GM18519 (cell line): Measurements from ENCODE around the gene SMYD3.
"Not testable (repeated sequence)": the region's sequence is repeated elsewhere in the genome, so short reads cannot be mapped to it uniquely, and the experiment has no call there.

Source experiments
- ATAC-seq: cut with Tn5 transposase; IDR thresholded peaks from one replicate; pipeline ENCODE4 v1.9.1; 2021; ENCODE audit warnings: mild to moderate bottlenecking, moderate library complexity; ENCODE audit not compliant: unreplicated experiment, low FRiP score

SMYD3 gene

DNA sequence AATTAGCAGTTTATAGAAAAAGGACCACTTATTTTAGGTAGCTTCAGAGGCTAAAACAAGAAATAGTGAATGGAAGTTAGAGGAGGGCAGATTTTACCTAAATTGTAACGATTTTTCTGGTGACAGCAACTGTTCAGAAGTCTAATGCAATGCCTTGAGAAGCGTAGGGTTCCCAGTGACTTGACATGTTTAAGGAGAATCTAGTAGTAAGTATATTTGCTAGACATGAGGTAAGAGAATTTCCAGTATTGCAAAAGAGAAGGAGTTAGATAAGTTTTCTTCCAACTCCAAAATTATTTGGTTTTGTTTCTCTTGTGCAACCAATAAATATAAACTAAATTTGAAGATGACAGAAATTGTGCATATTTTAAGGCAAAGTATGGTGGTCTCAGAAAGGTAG lies 140.0 kb downstream of the SMYD3 start:
- no peak for ATAC-seq

DNA sequence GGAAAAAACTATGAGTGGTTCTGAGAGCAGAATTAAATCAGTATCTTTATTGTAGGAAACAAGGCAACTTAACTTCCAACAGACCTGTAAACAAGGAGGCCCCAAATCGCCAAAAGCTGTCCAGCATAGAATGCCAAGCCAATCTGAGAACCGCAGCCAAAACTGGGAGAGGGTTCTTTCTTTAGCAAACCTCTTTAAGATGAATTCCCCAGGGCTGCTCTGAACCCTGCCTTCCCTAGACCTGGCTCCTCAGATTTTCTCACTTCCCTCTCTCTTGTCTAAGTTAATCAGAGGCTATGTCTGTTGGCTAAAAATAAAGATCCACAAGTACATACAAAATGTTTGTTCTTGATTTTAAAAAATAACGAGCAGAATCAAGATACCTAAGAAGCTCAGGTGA lies 141.4 kb downstream of the SMYD3 start:
- ATAC-seq = no peak

DNA sequence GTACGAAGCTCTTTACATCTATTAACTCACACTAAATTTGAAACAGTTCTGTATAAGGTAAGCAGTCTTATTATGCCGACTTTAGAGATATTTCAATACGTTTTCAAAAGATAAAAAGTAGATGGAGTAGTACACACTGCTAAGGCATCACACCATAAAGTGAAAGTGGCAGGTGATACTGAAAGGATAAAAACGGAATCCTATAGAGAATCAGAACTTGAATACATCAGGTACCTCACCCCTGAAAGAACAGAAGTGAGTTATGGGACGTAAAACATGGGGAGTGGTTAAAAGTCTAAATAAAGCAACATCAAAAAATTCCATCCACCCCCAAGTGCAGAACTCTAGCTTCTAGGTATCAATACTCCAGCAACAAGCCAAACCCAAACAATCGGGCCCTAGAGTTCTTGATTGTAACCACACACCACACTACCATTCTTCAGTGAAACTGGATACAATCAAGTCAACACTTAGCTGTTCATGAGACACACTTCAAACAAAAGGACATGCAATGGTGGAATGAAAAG lies 142.6 kb downstream of the SMYD3 start:
- ATAC-seq = peak; percentile 87

DNA sequence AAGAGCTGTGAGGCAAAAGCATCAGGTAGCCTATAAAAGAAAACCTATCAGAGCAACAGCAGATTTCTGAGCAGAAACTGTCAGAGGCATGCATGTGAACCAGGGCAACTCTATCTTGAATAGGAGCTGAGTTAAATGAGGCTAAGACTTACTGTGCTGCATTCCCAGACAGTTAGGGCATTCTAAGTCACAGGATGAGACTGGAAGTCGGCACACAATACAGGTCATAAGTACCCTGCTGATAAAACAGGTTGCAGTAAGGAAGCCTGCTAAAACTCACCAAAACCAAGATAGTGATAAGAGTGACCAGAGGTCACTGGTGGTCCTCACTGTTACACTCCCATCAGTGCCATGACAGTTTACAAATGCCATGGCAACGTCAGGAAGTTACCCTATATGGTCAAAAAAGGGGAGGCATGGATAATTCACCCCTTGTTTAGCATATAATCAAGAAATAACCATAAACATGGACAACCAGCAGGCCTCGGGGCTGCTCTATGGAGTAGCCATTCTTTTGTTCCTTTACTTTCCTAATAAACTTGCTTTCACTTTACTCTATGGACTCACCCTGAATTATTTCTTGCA lies 150.0 kb downstream of the SMYD3 start:
- not testable (repeated sequence) for ATAC-seq

DNA sequence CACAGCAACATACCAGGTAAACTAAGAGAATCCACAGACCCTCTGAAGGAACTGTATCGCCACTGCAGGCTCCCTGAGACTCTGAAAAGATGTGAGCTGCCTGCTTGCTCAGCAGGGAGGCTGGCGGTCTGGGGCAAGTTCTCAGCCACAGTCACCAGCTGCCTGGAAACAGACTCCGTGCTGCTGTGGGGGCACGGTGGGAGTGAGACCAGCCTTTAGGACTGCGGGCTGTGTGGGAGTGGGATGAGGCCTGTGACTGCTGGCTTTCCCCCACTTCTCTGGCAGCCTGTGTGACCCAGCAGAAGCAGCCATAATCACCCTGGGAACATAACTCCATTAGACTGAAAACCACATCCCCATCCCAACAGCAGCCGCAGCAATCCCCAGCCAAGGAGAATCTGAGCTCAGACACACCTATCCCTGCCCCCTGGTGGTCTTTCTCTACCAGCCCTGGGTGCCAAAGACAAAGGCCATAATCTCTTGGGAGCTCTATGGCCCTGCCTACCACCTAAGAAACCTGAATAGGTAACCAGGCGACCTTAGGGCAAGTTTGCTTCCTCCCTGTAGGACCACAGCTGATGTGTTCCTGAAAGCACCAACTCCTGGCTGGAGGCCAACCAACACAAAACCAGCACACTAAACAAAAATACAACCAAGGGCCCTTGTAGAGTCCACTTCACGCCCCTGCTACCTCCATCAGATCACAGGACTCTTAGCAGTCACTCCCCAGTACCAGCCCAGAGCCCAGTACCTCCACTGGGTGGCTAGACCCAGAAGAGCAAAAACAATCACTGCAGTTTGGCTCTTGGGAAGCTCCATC lies 151.5 kb downstream of the SMYD3 start:
- no peak for ATAC-seq

DNA sequence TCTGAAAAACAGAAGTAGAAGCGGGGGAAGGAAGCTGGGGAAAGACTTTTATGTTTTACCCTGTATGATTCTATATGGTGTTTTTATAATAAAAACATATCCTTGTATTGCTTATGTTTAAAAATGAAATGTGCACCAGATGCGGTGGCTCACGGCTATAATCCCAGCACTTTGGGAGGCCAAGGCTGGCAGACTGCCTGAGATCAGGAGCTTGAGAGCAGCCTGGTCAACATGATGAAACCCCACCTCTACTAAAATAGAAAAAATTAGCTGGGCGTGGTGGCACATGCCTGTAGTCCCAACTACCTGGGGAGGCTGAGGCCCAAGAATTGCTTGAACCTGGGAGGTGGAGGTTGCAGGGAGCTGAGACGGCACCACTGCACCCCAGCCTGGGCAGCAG lies 155.4 kb downstream of the SMYD3 start:
- no peak for ATAC-seq

DNA sequence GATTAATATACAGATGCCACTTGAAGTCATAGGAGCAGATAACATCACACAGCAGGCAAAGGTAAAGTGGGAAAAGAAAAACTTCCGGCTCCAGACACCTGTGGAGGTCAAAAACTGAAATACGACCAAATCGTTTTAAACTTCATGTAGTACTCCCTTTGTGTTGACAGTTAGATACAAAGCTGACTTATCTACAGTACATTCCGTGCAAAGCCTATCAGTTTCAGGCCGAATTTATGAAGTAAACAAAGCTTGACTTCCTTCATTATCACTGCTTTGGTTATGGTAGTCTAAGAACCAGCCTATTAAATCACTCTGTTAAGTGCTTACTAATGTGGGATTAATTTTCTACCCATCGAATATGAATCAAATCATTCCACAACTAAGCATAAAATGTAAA lies 156.3 kb downstream of the SMYD3 start:
- ATAC-seq = no peak

DNA sequence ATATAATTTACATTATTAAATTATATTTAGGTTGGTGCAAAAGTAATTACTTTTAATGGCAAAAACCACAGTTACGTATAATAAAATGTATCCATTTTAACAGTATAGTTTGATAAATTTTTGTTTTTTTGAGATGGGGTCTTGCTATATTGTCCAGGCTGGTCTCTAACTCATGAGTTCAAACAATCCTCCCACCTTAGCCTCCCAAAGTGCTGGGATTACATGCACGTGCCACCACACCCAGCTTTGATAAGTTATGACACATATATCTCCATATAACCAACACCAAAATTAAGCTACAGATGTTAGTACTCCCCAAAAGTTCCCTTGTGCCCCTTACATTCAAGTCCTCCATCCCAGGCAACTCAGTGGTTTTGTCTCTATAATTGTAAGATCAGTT lies 163.1 kb downstream of the SMYD3 start:
- no peak for ATAC-seq

DNA sequence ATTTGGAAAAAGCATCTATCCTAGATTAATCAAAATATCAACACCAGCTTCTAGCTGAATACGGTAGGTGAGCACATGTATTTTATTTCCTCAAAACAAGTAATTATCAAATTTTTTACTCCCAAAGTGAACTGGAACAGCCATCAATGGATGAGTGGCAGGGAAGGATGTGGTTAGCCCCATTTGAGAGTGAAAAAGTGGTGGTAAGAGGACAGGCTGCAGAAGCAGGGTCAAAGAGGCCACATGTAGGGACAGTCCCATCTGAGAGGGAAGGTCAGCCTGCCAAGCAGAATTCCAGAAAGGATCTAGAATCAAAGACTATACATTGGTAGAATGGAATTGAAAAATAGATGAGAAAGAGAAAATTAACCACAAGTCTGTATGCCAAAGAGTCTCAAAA lies 163.8 kb downstream of the SMYD3 start:
- ATAC-seq = no peak

DNA sequence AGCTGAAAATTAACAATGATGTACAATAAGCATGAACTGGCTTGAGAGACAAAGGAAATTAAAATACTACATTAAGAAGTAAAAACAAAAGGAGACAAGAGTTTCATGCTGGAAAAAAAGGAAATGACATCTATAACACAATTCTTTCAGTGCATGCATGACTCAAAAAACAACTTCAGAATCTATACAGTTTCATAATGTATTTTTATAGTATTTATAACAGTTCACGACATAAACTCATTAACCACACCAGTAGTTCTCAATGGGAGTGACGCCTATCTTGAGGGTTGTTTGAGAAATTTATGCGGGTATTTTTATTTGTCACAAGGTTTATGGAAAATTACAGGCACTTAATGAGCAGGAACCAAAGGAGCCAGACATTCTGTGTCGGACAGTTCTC lies 168.5 kb downstream of the SMYD3 start:
- peak; percentile 64 for ATAC-seq

DNA sequence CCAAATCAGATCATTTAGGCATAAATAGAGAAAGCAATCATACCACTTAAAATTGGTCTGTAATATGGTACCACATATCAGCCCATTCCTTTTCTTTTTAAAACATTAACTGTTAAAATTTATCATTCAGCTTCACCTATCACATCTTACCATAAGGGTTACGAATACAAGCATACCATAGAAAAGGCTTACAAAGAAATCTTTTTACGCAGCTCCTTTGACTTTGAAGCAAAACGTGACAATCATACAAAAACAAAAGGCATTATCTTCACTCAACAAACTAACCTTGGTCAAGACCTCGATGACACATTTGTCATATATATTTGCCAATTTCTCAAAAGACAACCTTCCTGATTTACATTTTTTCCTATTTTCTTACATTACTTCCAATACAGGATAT lies 169.0 kb downstream of the SMYD3 start:
- no peak for ATAC-seq

DNA sequence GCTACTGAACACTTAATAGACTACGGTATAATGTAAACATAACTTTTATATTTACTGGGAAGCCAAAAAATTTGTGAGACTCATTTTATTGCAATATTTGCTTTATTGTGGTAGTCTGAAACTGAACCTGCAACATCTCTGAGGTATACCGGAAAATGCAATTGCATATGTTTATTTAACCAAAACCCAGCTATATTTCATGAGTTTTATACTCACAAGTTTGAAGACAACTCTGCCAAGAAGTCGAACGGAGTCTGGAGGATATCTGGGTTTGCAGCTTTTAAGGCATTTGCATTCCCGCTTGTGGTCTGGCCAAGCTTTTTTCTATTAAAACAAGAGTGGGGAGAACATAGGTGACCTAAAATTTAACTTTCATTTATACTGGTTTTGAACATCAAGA lies 171.9 kb downstream of the SMYD3 start:
- no peak for ATAC-seq

DNA sequence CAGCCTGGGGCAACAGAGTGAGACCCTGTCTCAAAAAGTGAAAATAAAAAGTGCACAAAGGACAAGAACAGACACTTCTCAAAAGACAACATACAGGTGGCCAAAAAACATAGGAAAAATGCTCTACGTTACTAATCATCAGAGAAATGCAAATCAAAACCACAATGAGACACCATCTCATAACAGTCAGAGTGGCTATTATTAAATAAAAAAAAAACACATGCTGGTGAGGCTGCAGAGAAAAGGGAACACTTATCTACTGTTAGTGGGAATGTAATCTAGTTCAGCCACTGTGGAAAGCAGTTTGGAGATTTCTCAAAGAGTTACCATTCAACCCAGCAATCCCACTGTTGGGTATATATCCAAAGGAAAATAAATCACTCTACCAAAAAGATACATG lies 173.2 kb downstream of the SMYD3 start:
- no peak for ATAC-seq

DNA sequence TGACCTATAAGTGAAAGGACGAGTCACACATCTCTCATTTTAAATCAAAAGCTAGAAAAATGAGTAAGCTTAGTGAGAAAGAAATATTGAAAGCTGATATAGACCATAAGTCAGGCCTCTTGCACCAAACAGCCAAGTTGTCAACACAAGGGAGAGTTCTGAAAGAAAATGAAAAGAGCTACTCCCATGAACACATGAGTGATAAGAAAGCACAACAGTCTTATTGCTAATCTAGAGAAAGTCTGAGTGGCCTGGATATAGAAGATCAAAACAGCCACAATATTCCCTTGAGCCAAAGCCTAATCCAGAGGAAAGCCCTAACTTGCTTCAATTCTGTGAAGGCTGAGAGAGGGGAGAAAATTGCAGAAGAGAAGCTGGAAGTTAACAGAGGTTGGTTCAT lies 175.0 kb downstream of the SMYD3 start:
- ATAC-seq = no peak

DNA sequence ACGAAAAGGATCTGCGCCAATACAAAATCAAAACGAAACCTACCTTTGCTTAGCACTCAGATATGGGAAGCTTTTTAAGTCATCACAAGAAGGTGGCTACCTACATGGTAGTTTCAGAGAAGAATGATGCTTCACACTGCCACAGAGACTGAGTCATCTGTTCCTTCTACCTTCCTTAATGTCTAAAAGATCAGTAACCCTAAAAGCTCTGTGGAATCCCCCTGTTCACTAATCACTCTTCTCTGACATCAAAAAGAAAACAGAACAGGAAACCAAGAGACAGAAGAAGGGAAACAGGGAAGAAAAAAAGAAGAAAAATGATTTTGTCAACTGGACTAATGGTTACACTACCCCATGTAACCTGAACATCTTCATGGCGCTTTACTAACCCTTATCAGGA lies 177.2 kb downstream of the SMYD3 start:
- peak; percentile 99 for ATAC-seq

DNA sequence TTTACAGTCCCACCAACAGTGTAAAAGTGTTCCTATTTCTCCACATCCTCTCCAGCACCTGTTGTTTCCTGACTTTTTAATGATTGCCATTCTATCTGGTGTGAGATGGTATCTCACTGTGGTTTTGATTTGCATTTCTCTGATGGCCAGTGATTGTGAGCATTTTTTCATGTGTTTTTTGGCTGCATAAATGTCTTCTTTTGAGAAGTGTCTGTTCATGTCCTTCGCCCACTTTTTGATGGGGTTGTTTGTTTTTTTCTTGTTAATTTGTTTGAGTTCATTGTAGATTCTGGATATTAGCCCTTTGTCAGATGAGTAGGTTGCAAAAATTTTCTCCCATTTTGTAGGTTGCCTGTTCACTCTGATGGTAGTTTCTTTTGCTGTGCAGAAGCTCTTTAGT lies 177.8 kb downstream of the SMYD3 start:
- ATAC-seq = not testable (repeated sequence)

DNA sequence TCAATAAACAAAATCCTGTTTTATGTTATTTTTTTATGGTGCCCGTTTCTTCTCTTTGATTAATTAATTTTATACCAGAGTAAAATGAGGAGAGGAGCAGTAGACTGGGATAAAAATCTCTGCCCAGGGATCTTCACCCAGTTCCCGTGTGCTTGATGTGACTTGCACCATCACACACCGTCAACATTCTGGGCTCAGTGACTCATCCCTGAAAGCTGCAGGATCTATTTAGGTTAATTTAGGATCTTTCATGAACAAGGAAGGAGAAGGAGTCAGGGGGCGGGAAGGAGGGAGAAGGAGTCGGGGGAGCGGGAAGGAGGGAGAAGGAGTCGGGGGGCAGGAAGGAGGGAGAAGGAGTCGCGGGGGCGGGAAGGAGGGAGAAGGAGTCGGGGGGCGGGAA lies 182.4 kb downstream of the SMYD3 start:
- ATAC-seq = no peak

DNA sequence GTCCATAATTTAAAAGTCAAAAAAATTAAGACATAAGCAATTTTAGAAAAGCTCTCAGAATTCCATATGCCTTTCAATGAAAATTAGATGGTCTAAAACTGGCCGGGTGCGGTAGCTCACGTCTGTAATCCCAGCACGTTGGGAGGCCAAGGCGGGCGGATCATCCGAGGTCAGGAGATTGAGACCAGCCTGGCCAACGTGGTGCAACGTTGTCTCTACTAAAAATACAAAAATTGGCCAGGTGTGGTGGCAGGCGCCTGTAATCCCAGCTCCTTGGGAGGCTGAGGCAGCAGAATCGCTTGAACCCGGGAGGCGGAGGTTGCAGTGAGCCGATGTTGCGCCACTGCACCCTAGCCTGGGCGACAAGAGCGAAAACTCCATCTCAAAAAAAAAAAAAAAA lies 183.0 kb downstream of the SMYD3 start:
- ATAC-seq = not testable (repeated sequence)

DNA sequence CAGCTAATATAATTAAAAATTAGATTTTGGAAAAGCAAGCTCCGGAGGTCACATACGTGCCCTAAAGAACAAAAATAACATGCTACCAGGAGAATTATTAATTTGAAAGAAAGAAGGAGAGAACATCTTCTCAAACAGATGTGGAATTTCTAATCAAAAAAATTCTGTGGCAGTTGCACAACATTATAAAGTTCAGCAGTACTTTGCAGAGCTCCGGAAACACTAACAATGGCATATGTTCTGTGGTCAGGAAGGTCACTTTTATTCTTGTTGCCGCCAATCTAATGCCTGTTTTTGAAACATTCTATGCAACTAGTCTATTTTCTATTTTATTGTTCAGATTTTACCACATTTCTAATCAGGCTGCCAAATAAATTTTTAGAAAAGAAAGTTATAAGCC lies 186.8 kb downstream of the SMYD3 start:
- ATAC-seq = no peak

DNA sequence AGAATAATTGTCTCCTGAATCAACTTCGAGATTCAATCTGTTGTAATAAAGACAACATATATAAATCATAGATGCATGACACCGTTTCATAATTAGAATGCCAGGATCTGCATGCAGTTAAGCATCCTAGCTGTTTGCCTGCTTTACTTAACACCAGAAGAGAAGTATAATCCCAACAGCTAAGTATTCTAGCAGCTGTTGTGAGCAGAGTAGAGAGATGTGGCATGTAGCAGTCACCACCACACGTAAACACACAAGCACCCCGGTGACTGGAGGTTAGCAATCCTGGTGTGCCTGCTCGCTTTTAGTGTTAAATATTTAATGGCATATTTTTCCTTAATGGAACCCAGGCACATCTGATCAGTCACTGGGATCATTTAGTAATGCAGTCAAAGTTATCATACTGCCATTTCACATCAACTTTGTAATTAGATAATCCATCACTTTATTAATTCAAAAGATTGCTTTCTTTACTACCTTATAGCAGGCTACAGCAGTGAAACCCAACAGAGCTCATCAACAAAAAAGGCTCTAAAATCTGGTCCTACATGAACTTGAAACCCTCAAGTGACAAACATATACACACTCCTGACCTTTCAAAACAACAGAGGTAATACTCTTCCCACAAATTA lies 187.9 kb downstream of the SMYD3 start:
- no peak for ATAC-seq

DNA sequence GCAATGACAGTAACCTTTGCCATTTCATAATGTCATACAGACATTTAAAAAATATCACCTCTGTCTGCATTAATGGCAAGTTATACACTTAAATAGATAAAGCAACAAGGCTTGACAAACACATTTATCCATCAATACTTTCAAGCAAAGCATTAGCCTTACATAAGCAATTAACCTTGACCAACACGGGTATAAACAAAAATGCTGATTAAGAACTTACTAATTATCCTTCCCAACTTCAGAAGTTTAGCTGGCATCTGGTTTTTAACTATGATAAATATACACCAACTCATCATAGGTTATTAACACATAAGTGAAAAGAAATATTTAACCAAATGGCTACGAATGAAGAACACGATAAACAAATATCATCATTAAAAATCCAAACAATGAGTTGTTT lies 188.5 kb downstream of the SMYD3 start:
- ATAC-seq = no peak

DNA sequence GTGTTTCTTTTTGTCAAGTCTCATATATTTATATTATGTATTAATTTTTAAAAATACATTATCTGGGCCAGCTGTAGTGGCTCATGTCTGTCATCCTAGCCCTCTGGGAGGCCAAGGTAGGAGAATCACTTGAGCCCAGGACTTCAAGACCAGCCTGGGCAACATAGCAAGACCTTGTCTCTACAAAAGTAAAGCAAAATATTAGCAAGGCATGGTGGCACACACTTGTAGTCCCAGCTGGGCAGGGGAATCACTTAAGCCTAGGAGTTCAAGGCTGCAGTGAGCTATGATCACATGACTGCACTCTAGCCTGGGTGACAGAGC lies 189.1 kb downstream of the SMYD3 start:
- ATAC-seq = no peak
